Measurements from ENCODE around the gene GNG7. TPM values are rescaled to one million over a fixed set of nuclear protein-coding genes. Genes with fewer than 3 reads are reported as not detected.

The GNG7 gene
- total and polyA plus RNA-seq, 2 donors (not counting 3 experiments of a cell fraction or from before 2014, with no cell fraction given), result 0.29 to 0.84 TPM

GRCh38 chr19:2524840-2525723, 177.4 kb downstream of the GNG7 start:
- BruUV-seq (replicated peaks), result no TSS peak
- dilution Hi-C loops (cut with MboI; ENCODE audit: extremely low pct_ligation_motif_present, low sequenced_read_pairs) (no loop called here), intact Hi-C loops (cut with micrococcal nuclease) (no loop called here)
- H3K9me3 ChIP-seq (replicated peaks; ENCODE audit: control insufficient read depth, insufficient read depth, low read length), result no peaks in the 10 kb centered on the region
- no peaks in the 10 kb centered on the region for H4K20me1 ChIP-seq (replicated peaks; ENCODE audit: control insufficient read depth, extremely low read depth, insufficient read depth, low read length)
- H3K36me3 ChIP-seq (ENCODE audit: control insufficient read depth in 2 of 2, extremely low read depth in 1 of 2, insufficient read depth in 2 of 2, low read length in 2 of 2), result no peaks in the 10 kb centered on the region
- no peak for FAIRE-seq
- no peaks in the 10 kb centered on the region for H3K9me1 ChIP-seq (replicated peaks; ENCODE audit: control insufficient read depth, extremely low read depth, insufficient read depth, low read length)
- no peak overlapping the region for H3K4me3 ChIP-seq (replicated peaks in 1 of 3; ENCODE audit: insufficient read depth in 1 of 3, low read depth in 1 of 3, low read length in 3 of 3)
- H3K4me1 ChIP-seq (ENCODE audit: control insufficient read depth, extremely low read depth, insufficient read depth, low read length), result peaks cover 13% of the 10 kb centered on the region
- no peaks in the 10 kb centered on the region for H3K27me3 ChIP-seq (ENCODE audit: control insufficient read depth in 2 of 2, insufficient read depth in 2 of 2, low read length in 2 of 2)
- no peak overlapping the region for H3K4me2 ChIP-seq (ENCODE audit: insufficient read depth, low read length)
- no peak overlapping the region for H3K9ac ChIP-seq (replicated peaks; ENCODE audit: extremely low read depth, insufficient read depth, low read length)
- ChIA-PET CTCF (interaction anchor here (0.6 kb wide), 2 partner anchors 47 to 53 kb away, joined by 3 read pairs; no protein-coding TSS in a partner anchor), POLR2A (interaction anchor here (1.4 kb wide), 1 partner anchor 49 kb away, joined by 4 read pairs; the partner anchor contains the start of gene GADD45B)
- no peak for TF ChIP-seq FOS (IDR thresholded peaks at IDR 0.05; ENCODE audit: borderline replicate concordance, insufficient read depth, low read length)
- no peak for TF ChIP-seq POLR2AphosphoS5 (IDR thresholded peaks at IDR 0.05; ENCODE audit: insufficient read depth, low read depth, low read length)
- no peak for TF ChIP-seq EZH2 (IDR thresholded peaks at IDR 0.05; ENCODE audit: borderline replicate concordance, low read depth, low read length, severe bottlenecking)
- no peak for TF ChIP-seq MAX (IDR thresholded peaks at IDR 0.05; ENCODE audit: insufficient read depth, insufficient read length)
- no peak for TF ChIP-seq CTCF (IDR thresholded peaks at IDR 0.05; ENCODE audit: extremely low read depth in 1 of 2, insufficient read depth in 1 of 2, low read depth in 1 of 2, low read length in 2 of 2)
- no peak for TF ChIP-seq MYC (IDR thresholded peaks at IDR 0.05; ENCODE audit: low read depth, low read length)
- no peak for TF ChIP-seq GATA2 (IDR thresholded peaks at IDR 0.05; ENCODE audit: insufficient read depth, insufficient read length, low read depth, low read length)
- no peak for TF ChIP-seq JUN (IDR thresholded peaks at IDR 0.05; ENCODE audit: borderline replicate concordance, insufficient read depth, insufficient read length, low read depth)
- no peak for TF ChIP-seq POLR2A (IDR thresholded peaks at IDR 0.05; ENCODE audit: low read depth, low read length)
- H3K27ac ChIP-seq (ENCODE audit: insufficient read depth, low read depth, low read length), result no peak overlapping the region
- DNase-seq (ENCODE audit: low read depth, low spot score), result no peak
- H2AFZ ChIP-seq (ENCODE audit: low read depth, low read length), result no peak overlapping the region
- H3K79me2 ChIP-seq (ENCODE audit: control insufficient read depth, insufficient read depth, low read length), result no peaks in the 10 kb centered on the region

Data from endothelial cell of umbilical vein (primary cell).